Mesenchymal stem cell (in vitro differentiated cells and primary cell): ENCODE data around the gene COL4A2.

Experiments used
- DNase-seq: peaks from one replicate; pipeline ENCODE4 v3.0.0-alpha.2; 2013
- H2AFZ ChIP-seq: one replicate; pipeline ENCODE4 v1.6.1; 2013; ENCODE audit warnings: low read depth, mild to moderate bottlenecking, control low read depth, inconsistent platforms, low read length, moderate library complexity
- H2AK5ac ChIP-seq: 2 replicates; pipeline ENCODE4 v1.6.1; 2013; ENCODE audit warnings: low read length, moderate library complexity, mild to moderate bottlenecking, inconsistent platforms; ENCODE audit not compliant: severe bottlenecking
- H2BK120ac ChIP-seq: one replicate; pipeline ENCODE4 v1.6.1; 2013; ENCODE audit warnings: low read depth, mild to moderate bottlenecking, inconsistent platforms, low read length, moderate library complexity
- H2BK12ac ChIP-seq, 2 experiments: one replicate each; pipeline ENCODE4 v1.6.1; 2013; ENCODE audit warnings: inconsistent platforms in 2 of 2, low read length in 2 of 2, mild to moderate bottlenecking in 2 of 2, moderate library complexity in 2 of 2, control low read depth in 1 of 2
- H2BK15ac ChIP-seq: one replicate; pipeline ENCODE4 v1.6.1; 2013; ENCODE audit warnings: mild to moderate bottlenecking, low read depth, inconsistent platforms; ENCODE audit not compliant: poor library complexity, severe bottlenecking
- H2BK5ac ChIP-seq: 2 replicates; pipeline ENCODE4 v1.6.1; 2013; ENCODE audit warnings: low read depth, mild to moderate bottlenecking, low read length, control low read depth, inconsistent platforms; ENCODE audit not compliant: poor library complexity, severe bottlenecking
- H3K14ac ChIP-seq, 2 experiments: one replicate each; pipeline ENCODE4 v1.6.1; 2013; ENCODE audit warnings: inconsistent platforms in 2 of 2, low read length in 2 of 2, control low read depth in 1 of 2, mild to moderate bottlenecking in 1 of 2, moderate library complexity in 1 of 2
- H3K18ac ChIP-seq, 2 experiments: one replicate each; pipeline ENCODE4 v1.6.1; 2013; ENCODE audit warnings: inconsistent platforms in 2 of 2, low read length in 2 of 2, control low read depth in 1 of 2, low read depth in 1 of 2, mild to moderate bottlenecking in 1 of 2
- H3K23ac ChIP-seq, 2 experiments: one replicate each; pipeline ENCODE4 v1.6.1; 2013; ENCODE audit warnings: inconsistent platforms in 2 of 2, low read length in 2 of 2, mild to moderate bottlenecking in 2 of 2, moderate library complexity in 2 of 2, control low read depth in 1 of 2
- H3K27ac ChIP-seq: 2 replicates; pipeline ENCODE4 v1.5.1; 2013; ENCODE audit warnings: mild to moderate bottlenecking, moderate library complexity, low read length, control low read depth, inconsistent platforms; ENCODE audit not compliant: poor library complexity, severe bottlenecking
- H3K27me3 ChIP-seq, 2 experiments: 2 replicates each; pipeline versions ENCODE4 v1.6.1 to v1.7.0; 2013; ENCODE audit warnings: low read length in 2 of 2, mild to moderate bottlenecking in 2 of 2, moderate library complexity in 2 of 2, control low read depth in 1 of 2, inconsistent platforms in 1 of 2; ENCODE audit not compliant: control insufficient read depth in 1 of 2, insufficient read depth in 1 of 2
- H3K36me3 ChIP-seq, 2 experiments: 2 replicates each; pipeline versions ENCODE4 v1.6.1 to v1.7.0; 2013; ENCODE audit warnings: low read length in 2 of 2, control low read depth in 1 of 2, inconsistent platforms in 1 of 2, low read depth in 1 of 2, mild to moderate bottlenecking in 1 of 2; ENCODE audit not compliant: insufficient read depth in 2 of 2, control insufficient read depth in 1 of 2
- H3K4ac ChIP-seq, 2 experiments: one replicate each; pipeline ENCODE4 v1.6.1; 2013; ENCODE audit warnings: inconsistent platforms in 2 of 2, low read length in 2 of 2, mild to moderate bottlenecking in 2 of 2, moderate library complexity in 2 of 2, control low read depth in 1 of 2, low read depth in 1 of 2
- H3K4me1 ChIP-seq: 2 replicates; pipeline ENCODE4 v1.6.1; 2013; ENCODE audit warnings: low read depth, low read length, control low read depth; ENCODE audit not compliant: control insufficient read depth, insufficient read depth
- H3K4me2 ChIP-seq: 2 replicates; pipeline ENCODE4 v1.6.1; 2013; ENCODE audit warnings: low read length, mild to moderate bottlenecking, inconsistent platforms; ENCODE audit not compliant: poor library complexity, severe bottlenecking
- H3K4me3 ChIP-seq, 2 experiments: 2 replicates each; pipeline versions ENCODE4 v1.5.1 to v1.7.0; 2013; ENCODE audit warnings: low read length in 2 of 2, mild to moderate bottlenecking in 2 of 2, control low read depth in 1 of 2, low read depth in 1 of 2; ENCODE audit not compliant: insufficient read depth in 1 of 2
- H3K79me1 ChIP-seq: replicated peaks from 2 replicates; pipeline ENCODE4 v1.6.1; 2013; ENCODE audit warnings: mild to moderate bottlenecking, control low read depth, low read length, inconsistent platforms; ENCODE audit not compliant: poor library complexity, severe bottlenecking
- H3K9ac ChIP-seq: 2 replicates; pipeline ENCODE4 v1.7.0; 2013; ENCODE audit warnings: mild to moderate bottlenecking, low read length, moderate library complexity
- H3K9me3 ChIP-seq: 2 replicates; pipeline ENCODE4 v1.7.0; 2013; ENCODE audit warnings: mild to moderate bottlenecking, low read length; ENCODE audit not compliant: control insufficient read depth
- H4K8ac ChIP-seq: one replicate; pipeline ENCODE4 v1.6.1; 2013; ENCODE audit warnings: inconsistent platforms, mild to moderate bottlenecking, low read length, moderate library complexity
- H4K91ac ChIP-seq: one replicate; pipeline ENCODE4 v1.6.1; 2013; ENCODE audit warnings: mild to moderate bottlenecking, low read length, inconsistent platforms
- WGBS: methylation state at CpG from one replicate; pipeline ENCODE4 v1.1.7; 2013; ENCODE audit warnings: mixed read lengths; 5-methylcytosine and 5-hydroxymethylcytosine counted together

COL4A2 gene

DNA sequence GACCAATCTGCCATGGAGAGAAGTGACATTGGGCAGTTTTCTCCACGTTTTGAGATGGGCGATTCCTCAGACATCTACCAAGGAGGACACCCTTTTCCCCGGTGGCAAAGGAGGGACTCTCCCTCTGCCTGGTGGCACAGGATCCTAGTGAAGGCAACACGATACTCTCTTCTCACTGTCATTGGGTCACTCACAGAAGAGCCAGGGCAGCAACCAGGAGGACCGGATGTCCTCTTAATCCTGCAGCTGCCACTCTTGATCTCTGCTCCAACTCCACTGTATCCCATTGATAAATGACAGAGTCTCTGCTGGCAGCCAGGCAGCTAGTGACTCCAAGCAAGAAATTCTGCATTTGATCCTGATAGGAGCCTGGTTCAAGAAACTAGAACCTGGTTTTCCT is 42.2 kb downstream of the COL4A2 start:
- no peaks in the 10 kb centered on the region for H3K27me3 ChIP-seq
- H2BK120ac ChIP-seq, result no peak overlapping the region
- H2AK5ac ChIP-seq, result peak overlapping the region; percentile 14
- H2AFZ ChIP-seq, result no peak overlapping the region
- no peak overlapping the region for H3K14ac ChIP-seq
- peaks cover 33% of the 10 kb centered on the region for H3K4me1 ChIP-seq
- no peak overlapping the region for H3K4ac ChIP-seq
- H3K18ac ChIP-seq, result no peak overlapping the region
- WGBS, result 92% methylated on average over 5 of the region's 5 CpGs
- H3K9me3 ChIP-seq, result no peaks in the 10 kb centered on the region
- no peak overlapping the region for H2BK5ac ChIP-seq
- H2BK15ac ChIP-seq, result no peak overlapping the region
- DNase-seq, result no peak
- H3K79me1 ChIP-seq, result peaks cover 19% of the 10 kb centered on the region
- peaks cover 0 to 33% of the 10 kb centered on the region in 2 experiments for H3K36me3 ChIP-seq
- H4K91ac ChIP-seq, result no peak overlapping the region
- no peak overlapping the region for H3K9ac ChIP-seq
- H2BK12ac ChIP-seq, result no peak overlapping the region
- peak overlapping the region in 1 of 2 experiments; percentile 14 for H3K23ac ChIP-seq
- no peak overlapping the region for H3K4me3 ChIP-seq
- H3K4me2 ChIP-seq, result no peak overlapping the region
- no peak overlapping the region for H3K27ac ChIP-seq
- peak overlapping the region; percentile 47 for H4K8ac ChIP-seq

DNA sequence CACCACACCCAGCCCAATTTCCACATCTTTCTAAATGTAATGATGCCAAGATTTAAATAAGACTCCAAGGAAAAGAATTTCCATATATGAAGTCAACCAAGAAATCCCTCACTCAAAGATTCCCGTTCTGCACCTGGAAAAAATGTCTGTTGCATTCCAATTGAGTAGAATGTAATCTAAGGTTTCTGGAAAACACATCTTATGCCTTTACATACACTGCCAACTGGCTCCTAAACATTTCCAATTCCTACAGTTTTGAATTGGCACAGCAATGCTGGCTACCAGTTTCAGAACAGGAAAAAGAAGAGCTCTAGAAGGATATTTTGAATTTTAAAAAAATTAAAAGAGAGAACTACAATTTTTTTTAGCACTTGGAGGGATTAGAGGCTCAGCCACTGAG is 43.0 kb downstream of the COL4A2 start:
- WGBS, result 100% methylated on average over 1 of the region's 1 CpG
- Histone ChIP-seq H3K9me3 (no peaks in the 10 kb centered on the region), H3K18ac (no peak overlapping the region), H3K79me1 (peaks cover 19% of the 10 kb centered on the region), H4K91ac (no peak overlapping the region), H3K4me3 (no peak overlapping the region), H2AK5ac (no peak overlapping the region), H3K14ac (no peak overlapping the region), H3K23ac (no peak overlapping the region), H2BK120ac (no peak overlapping the region), H3K4me2 (no peak overlapping the region), H2BK5ac (no peak overlapping the region), H3K4ac (no peak overlapping the region), H2BK15ac (no peak overlapping the region), H3K4me1 (peaks cover 36% of the 10 kb centered on the region), H4K8ac (no peak overlapping the region), H2BK12ac (no peak overlapping the region), H2AFZ (no peak overlapping the region), H3K9ac (no peak overlapping the region), H3K36me3 (peaks cover 0 to 36% of the 10 kb centered on the region in 2 experiments), H3K27me3 (no peaks in the 10 kb centered on the region), H3K27ac (no peak overlapping the region)
- no peak for DNase-seq

DNA sequence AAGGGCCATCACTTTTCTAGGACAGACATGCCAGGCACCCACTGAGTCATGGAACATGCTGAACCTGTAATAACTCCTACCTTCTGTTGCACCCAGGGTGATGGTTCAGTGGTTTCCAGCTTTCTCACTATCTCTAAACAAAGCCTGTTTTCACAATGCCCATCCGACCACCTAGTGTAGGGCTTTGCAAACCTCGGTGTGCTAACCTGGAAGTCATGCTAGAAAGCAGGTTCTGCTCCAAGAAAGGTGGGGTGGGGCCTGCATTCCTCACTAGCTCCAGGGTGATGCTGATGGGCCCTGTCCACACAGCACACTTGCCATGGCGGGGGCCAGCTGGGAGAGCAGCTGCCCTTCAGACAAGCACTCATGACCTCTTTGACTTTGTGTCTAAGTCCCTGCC is 43.4 kb downstream of the COL4A2 start:
- Histone ChIP-seq H3K9me3 (no peaks in the 10 kb centered on the region), H2AK5ac (no peak overlapping the region), H3K14ac (peak overlapping the region in 1 of 2 experiments; percentile 36), H2BK15ac (no peak overlapping the region), H3K4ac (peak overlapping the region in 1 of 2 experiments; percentile 13), H3K79me1 (peaks cover 17% of the 10 kb centered on the region), H3K27me3 (no peaks in the 10 kb centered on the region), H3K9ac (no peak overlapping the region), H3K36me3 (peaks cover 0 to 35% of the 10 kb centered on the region in 2 experiments), H2BK12ac (no peak overlapping the region), H2BK120ac (no peak overlapping the region), H4K8ac (peak overlapping the region; percentile 45), H3K4me1 (peaks cover 38% of the 10 kb centered on the region), H4K91ac (no peak overlapping the region), H3K27ac (no peak overlapping the region), H3K23ac (no peak overlapping the region), H2BK5ac (no peak overlapping the region), H2AFZ (no peak overlapping the region), H3K18ac (peak overlapping the region in 1 of 2 experiments; percentile 37), H3K4me2 (no peak overlapping the region), H3K4me3 (no peak overlapping the region)
- 88% methylated on average over 3 of the region's 3 CpGs for WGBS
- no peak for DNase-seq

DNA sequence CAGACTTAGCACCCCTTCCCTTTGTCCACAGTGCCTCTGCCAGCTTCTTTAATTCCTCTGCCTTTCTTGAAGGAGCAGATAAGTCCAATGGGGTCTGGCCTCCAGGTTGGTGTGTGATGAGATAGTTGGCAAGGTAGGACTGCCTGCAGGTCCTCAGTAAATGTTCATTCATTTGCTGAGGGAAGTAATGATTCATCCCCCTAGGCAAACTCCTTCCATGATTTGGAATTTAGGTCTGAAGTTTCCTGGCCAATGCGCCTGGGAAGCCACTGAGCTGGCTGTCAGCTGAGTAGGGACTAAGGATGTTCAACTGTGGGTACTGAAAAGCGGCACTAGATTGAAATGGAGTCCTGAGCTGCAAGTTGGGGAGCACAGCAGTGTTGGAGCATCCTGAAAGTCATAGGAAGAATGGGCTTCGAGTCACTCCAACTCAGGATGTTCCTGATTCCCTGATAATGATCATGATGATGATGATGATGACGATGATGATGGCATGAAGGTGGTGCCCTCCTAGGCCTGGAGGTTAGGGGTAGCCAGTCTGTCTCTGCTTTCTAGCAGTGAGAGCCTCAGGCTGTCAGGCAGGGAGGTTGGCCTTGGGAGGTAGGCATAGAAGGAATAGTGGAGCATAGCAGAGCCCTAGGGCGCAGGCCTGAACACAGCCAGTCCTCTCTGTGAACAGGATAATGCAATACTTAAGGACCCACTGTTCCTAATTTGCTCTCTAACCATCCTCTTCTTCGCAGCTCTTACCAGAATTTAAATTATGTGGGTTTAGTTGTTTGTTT is 44.7 kb downstream of the COL4A2 start:
- no peak overlapping the region for H3K4ac ChIP-seq
- no peak overlapping the region for H3K4me2 ChIP-seq
- peak overlapping the region in 1 of 2 experiments; percentile 11 for H3K18ac ChIP-seq
- H3K9me3 ChIP-seq, result no peaks in the 10 kb centered on the region
- H4K91ac ChIP-seq, result no peak overlapping the region
- H3K27me3 ChIP-seq, result no peaks in the 10 kb centered on the region
- no peak overlapping the region for H3K27ac ChIP-seq
- H3K23ac ChIP-seq, result no peak overlapping the region
- H3K79me1 ChIP-seq, result peaks cover 15% of the 10 kb centered on the region
- 97% methylated on average over 4 of the region's 6 CpGs for WGBS
- no peak overlapping the region for H2BK15ac ChIP-seq
- no peak for DNase-seq
- H2AFZ ChIP-seq, result no peak overlapping the region
- peaks cover 0 to 31% of the 10 kb centered on the region in 2 experiments for H3K36me3 ChIP-seq
- H3K4me3 ChIP-seq, result no peak overlapping the region
- no peak overlapping the region for H3K14ac ChIP-seq
- no peak overlapping the region for H2BK120ac ChIP-seq
- H2AK5ac ChIP-seq, result peak overlapping the region; percentile 30
- H3K4me1 ChIP-seq, result peaks cover 32% of the 10 kb centered on the region
- H3K9ac ChIP-seq, result no peak overlapping the region
- H4K8ac ChIP-seq, result no peak overlapping the region
- H2BK12ac ChIP-seq, result no peak overlapping the region
- no peak overlapping the region for H2BK5ac ChIP-seq
